Measurements from ENCODE around the gene PPDPF. TPM values are rescaled to one million over a fixed set of nuclear protein-coding genes. Genes with fewer than 3 reads are reported as not detected.

PPDPF gene
- total and polyA plus RNA-seq, 4 donors, result 36.9 to 545 (median 474) TPM

- H3K9me3 ChIP-seq (ENCODE audit: control insufficient read depth in 4 of 4, insufficient read depth in 3 of 4, low read length in 3 of 4), result no peaks in the 10 kb centered on the region
- H3K4me1 ChIP-seq (ENCODE audit: control insufficient read depth in 5 of 5, insufficient read depth in 5 of 5, low read length in 5 of 5), result no peaks in the 10 kb centered on the region
- no peak overlapping the region for H3K27ac ChIP-seq (ENCODE audit: low read depth in 1 of 2, low read length in 1 of 2)
- H3K4me3 ChIP-seq, result no peak overlapping the region
- DNase-seq (no peak), ATAC-seq (ENCODE audit: insufficient read depth, low FRiP score) (no peak)
- TF ChIP-seq CTCF (IDR thresholded peaks at IDR 0.05; ENCODE audit: control extremely low read depth, extremely low read depth), result no peak
- no peaks in the 10 kb centered on the region for H3K36me3 ChIP-seq (ENCODE audit: control insufficient read depth in 4 of 4, insufficient read depth in 4 of 4, low read length in 4 of 4)
- WGBS, 2 donors, result 65 to 75% methylated on average over 9 of the region's 9 CpGs
- H3K9ac ChIP-seq (ENCODE audit: insufficient read depth in 1 of 2, low read length in 2 of 2), result no peak overlapping the region
- peaks cover 0 to 22% (median 12%) of the 10 kb centered on the region in 3 donors for H3K27me3 ChIP-seq (ENCODE audit: control insufficient read depth in 3 of 3, insufficient read depth in 3 of 3, low read length in 2 of 3)
Measured at GRCh38 chr20:63551068-63551467, 30.5 kb downstream of the PPDPF start.

GRCh38 chr20:63552481-63553249 is 32.1 kb downstream of the PPDPF start:
- DNase-seq, result no peak
- 24 to 39% methylated on average over 15 of the region's 15 CpGs for WGBS, 2 donors
- no peak overlapping the region for H3K27ac ChIP-seq (ENCODE audit: low read depth in 1 of 2, low read length in 1 of 2)

GRCh38 chr20:63553251-63553932 is 32.8 kb downstream of the PPDPF start:
- no peaks in the 10 kb centered on the region for H3K4me1 ChIP-seq (ENCODE audit: control insufficient read depth in 5 of 5, insufficient read depth in 5 of 5, low read length in 5 of 5)
- 3 to 5% methylated on average over 20 to 37 of the region's 37 CpGs for WGBS, 2 donors
- H3K36me3 ChIP-seq (ENCODE audit: control insufficient read depth in 4 of 4, insufficient read depth in 4 of 4, low read length in 4 of 4), result peaks cover 0 to 4% (median 0%) of the 10 kb centered on the region in 4 donors
- no peak for TF ChIP-seq CTCF (IDR thresholded peaks at IDR 0.05; ENCODE audit: control extremely low read depth, extremely low read depth)
- no peak overlapping the region for H3K27ac ChIP-seq (ENCODE audit: low read depth in 1 of 2, low read length in 1 of 2)
- DNase-seq, result peak; percentile 68 to 86 (median 69)
- ATAC-seq (ENCODE audit: insufficient read depth, low FRiP score), result peak; percentile 86
- H3K9me3 ChIP-seq (ENCODE audit: control insufficient read depth in 4 of 4, insufficient read depth in 3 of 4, low read length in 3 of 4), result no peaks in the 10 kb centered on the region
- peaks cover 0 to 12% (median 9%) of the 10 kb centered on the region in 3 donors for H3K27me3 ChIP-seq (ENCODE audit: control insufficient read depth in 3 of 3, insufficient read depth in 3 of 3, low read length in 2 of 3)
- H3K9ac ChIP-seq (ENCODE audit: insufficient read depth in 1 of 2, low read length in 2 of 2), result peak overlapping the region in 1 of 2 donors; percentile 37
- H3K4me3 ChIP-seq, result peak overlapping the region; percentile 33

More at GRCh38 chr20:63552481-63553249, 32.1 kb downstream of the PPDPF start:
- Histone ChIP-seq H3K27me3 (ENCODE audit: control insufficient read depth in 3 of 3, insufficient read depth in 3 of 3, low read length in 2 of 3) (peaks cover 0 to 16% (median 12%) of the 10 kb centered on the region in 3 donors), H3K9ac (ENCODE audit: insufficient read depth in 1 of 2, low read length in 2 of 2) (no peak overlapping the region), H3K36me3 (ENCODE audit: control insufficient read depth in 4 of 4, insufficient read depth in 4 of 4, low read length in 4 of 4) (no peaks in the 10 kb centered on the region), H3K9me3 (ENCODE audit: control insufficient read depth in 4 of 4, insufficient read depth in 3 of 4, low read length in 3 of 4) (no peaks in the 10 kb centered on the region), H3K4me3 (no peak overlapping the region), H3K4me1 (ENCODE audit: control insufficient read depth in 5 of 5, insufficient read depth in 5 of 5, low read length in 5 of 5) (no peaks in the 10 kb centered on the region)
- TF ChIP-seq CTCF (IDR thresholded peaks at IDR 0.05; ENCODE audit: control extremely low read depth, extremely low read depth), result no peak
- ATAC-seq (ENCODE audit: insufficient read depth, low FRiP score), result no peak

Data from lung (tissue), 12 donors.